Suprapubic skin (tissue), 4 donors: ENCODE data around the gene ADD2. TPM values are rescaled to one million over a fixed set of nuclear protein-coding genes. Genes with fewer than 3 reads are reported as not detected.
A peak's percentile ranks its signal among the peaks of the same experiment; 100 is the strongest.
"Not testable (repeated sequence)": the region's sequence is repeated elsewhere in the genome, so short reads cannot be mapped to it uniquely, and the experiment has no call there.

Experiments used
- DNase-seq, 2 donors: peaks; one replicate each; pipeline ENCODE4 v3.0.0-alpha.2; 2019; ENCODE audit warnings: low spot score in 2 of 2
- H3K27ac ChIP-seq: fragments of 200-600 bp; sonication (generic); one replicate; pipeline ENCODE4 v1.5.1; 2019
- H3K27me3 ChIP-seq: fragments of 200-600 bp; sonication (generic); one replicate; pipeline ENCODE4 v1.5.1; 2019
- H3K36me3 ChIP-seq: fragments of 200-600 bp; sonication (generic); one replicate; pipeline ENCODE4 v1.5.1; 2019
- H3K4me1 ChIP-seq: fragments of 200-600 bp; sonication (generic); one replicate; pipeline ENCODE4 v1.5.1; 2019
- H3K4me3 ChIP-seq: fragments of 200-600 bp; sonication (generic); one replicate; pipeline ENCODE4 v1.5.1; 2019; ENCODE audit warnings: mild to moderate bottlenecking
- H3K9me3 ChIP-seq: fragments of 200-600 bp; sonication (generic); one replicate; pipeline ENCODE4 v1.5.1; 2019
- CTCF ChIP-seq, 2 donors: fragments of 200-600 bp in 1 of 2; fragments of 450-650 bp in 1 of 2; sonication (generic) in 1 of 2; IDR thresholded peaks; one replicate each; pipeline ENCODE4 v1.5.1; 2016 to 2019; ENCODE audit warnings: antibody characterized with exemption in 2 of 2, mild to moderate bottlenecking in 1 of 2, moderate library complexity in 1 of 2
- EP300 ChIP-seq: sonication (generic); formaldehyde crosslinking; IDR thresholded peaks from one replicate; pipeline ENCODE4 v1.6.1; 2017; ENCODE audit warnings: antibody characterized with exemption
- POLR2A ChIP-seq, 2 donors: fragments of 450-650 bp; IDR thresholded peaks; one replicate each; pipeline ENCODE4 v1.6.1; 2017; ENCODE audit warnings: antibody characterized with exemption in 2 of 2, mild to moderate bottlenecking in 2 of 2, moderate library complexity in 2 of 2
- POLR2AphosphoS5 ChIP-seq, 3 donors: sonication (generic); formaldehyde crosslinking; IDR thresholded peaks; one replicate each; pipeline ENCODE4 v1.6.1; 2017; ENCODE audit warnings: antibody characterized with exemption in 3 of 3
- WGBS: methylation state at CpG from one replicate; pipeline ENCODE4 v1.1.5; 2018; 5-methylcytosine and 5-hydroxymethylcytosine counted together
- total RNA-seq, 4 donors: library from RNA; depleted of rRNA; stranded (reverse); fragments of >200 nt; gene quantifications; one replicate each; pipeline ENCODE4 v1.1.0, GENCODE V29; 2016

Gene ADD2
- total RNA-seq, 4 donors from 2014 or later = 1.4 to 2.3 (median 1.5) TPM

GRCh38 chr2:70658476-70658875, 109.5 kb downstream of the ADD2 start:
- peak in 1 of 2 donors; percentile 1 for DNase-seq
- no peak for TF ChIP-seq POLR2AphosphoS5 (IDR thresholded peaks at IDR 0.05)
- TF ChIP-seq EP300 = no peak
- no peak for TF ChIP-seq CTCF (IDR thresholded peaks at IDR 0.05)
- TF ChIP-seq POLR2A (IDR thresholded peaks at IDR 0.05) = no peak
- peaks cover 29% of the 10 kb centered on the region for H3K27me3 ChIP-seq
- no peak overlapping the region for H3K27ac ChIP-seq
- H3K4me3 ChIP-seq = no peak overlapping the region
- H3K9me3 ChIP-seq = no peaks in the 10 kb centered on the region
- 56% methylated on average over 2 of the region's 2 CpGs for WGBS
- H3K36me3 ChIP-seq = no peaks in the 10 kb centered on the region
- H3K4me1 ChIP-seq = no peaks in the 10 kb centered on the region

GRCh38 chr2:70657246-70657645, 110.8 kb downstream of the ADD2 start:
- no peak overlapping the region for H3K27ac ChIP-seq
- no peaks in the 10 kb centered on the region for H3K36me3 ChIP-seq
- WGBS = 52% methylated on average over 5 of the region's 5 CpGs
- TF ChIP-seq POLR2A (IDR thresholded peaks at IDR 0.05) (no peak), EP300 (no peak), CTCF (IDR thresholded peaks at IDR 0.05) (no peak), POLR2AphosphoS5 (IDR thresholded peaks at IDR 0.05) (no peak)
- no peak overlapping the region for H3K4me3 ChIP-seq
- DNase-seq = peak in 1 of 2 donors; percentile 37
- H3K4me1 ChIP-seq = no peaks in the 10 kb centered on the region
- H3K9me3 ChIP-seq = no peaks in the 10 kb centered on the region
- peaks cover 33% of the 10 kb centered on the region for H3K27me3 ChIP-seq

GRCh38 chr2:70656421-70657010, 111.5 kb downstream of the ADD2 start:
- no peak for DNase-seq
- Histone ChIP-seq H3K9me3 (no peaks in the 10 kb centered on the region), H3K4me3 (no peak overlapping the region), H3K4me1 (no peaks in the 10 kb centered on the region), H3K27ac (no peak overlapping the region), H3K36me3 (no peaks in the 10 kb centered on the region), H3K27me3 (peaks cover 33% of the 10 kb centered on the region)
- no peak for TF ChIP-seq POLR2AphosphoS5 (IDR thresholded peaks at IDR 0.05)
- TF ChIP-seq CTCF (IDR thresholded peaks at IDR 0.05) = no peak
- TF ChIP-seq EP300 = no peak
- TF ChIP-seq POLR2A (IDR thresholded peaks at IDR 0.05) = no peak
- 64% methylated on average over 11 of the region's 11 CpGs for WGBS

GRCh38 chr2:70655786-70656185, 112.2 kb downstream of the ADD2 start:
- no peak overlapping the region for H3K4me3 ChIP-seq
- DNase-seq = no peak
- H3K27ac ChIP-seq = no peak overlapping the region
- H3K36me3 ChIP-seq = no peaks in the 10 kb centered on the region
- 71% methylated on average over 3 of the region's 4 CpGs for WGBS
- H3K27me3 ChIP-seq = peaks cover 35% of the 10 kb centered on the region
- H3K4me1 ChIP-seq = no peaks in the 10 kb centered on the region
- TF ChIP-seq POLR2A (IDR thresholded peaks at IDR 0.05) (no peak), EP300 (no peak), POLR2AphosphoS5 (IDR thresholded peaks at IDR 0.05) (no peak), CTCF (IDR thresholded peaks at IDR 0.05) (no peak)
- H3K9me3 ChIP-seq = no peaks in the 10 kb centered on the region

GRCh38 chr2:70655211-70655610, 112.8 kb downstream of the ADD2 start:
- peaks cover 39% of the 10 kb centered on the region for H3K27me3 ChIP-seq
- not testable (repeated sequence) for H3K4me1 ChIP-seq, H3K4me3 ChIP-seq, H3K9me3 ChIP-seq, H3K27ac ChIP-seq, DNase-seq, H3K36me3 ChIP-seq
- WGBS = 60% methylated on average over 6 of the region's 6 CpGs

GRCh38 chr2:70651727-70652126, 116.3 kb downstream of the ADD2 start:
- no peak for DNase-seq
- WGBS = 92% methylated on average over 2 of the region's 2 CpGs
- TF ChIP-seq CTCF (IDR thresholded peaks at IDR 0.05) (no peak), EP300 (no peak), POLR2AphosphoS5 (IDR thresholded peaks at IDR 0.05) (no peak), POLR2A (IDR thresholded peaks at IDR 0.05) (no peak)
- no peaks in the 10 kb centered on the region for H3K4me1 ChIP-seq
- H3K27ac ChIP-seq = no peak overlapping the region
- no peak overlapping the region for H3K4me3 ChIP-seq
- no peaks in the 10 kb centered on the region for H3K36me3 ChIP-seq
- no peaks in the 10 kb centered on the region for H3K9me3 ChIP-seq
- H3K27me3 ChIP-seq = peaks cover 40% of the 10 kb centered on the region
